Hepatocyte (in vitro differentiated cells): ENCODE results near the gene CFAP68.

Experiments used
- EZH2 ChIP-seq: fragments of 200-600 bp; sonication (generic); IDR thresholded peaks from 2 replicates; pipeline ENCODE4 v1.6.1; 2016; ENCODE audit warnings: antibody characterized with exemption, mild to moderate bottlenecking, borderline replicate concordance
- TF ChIP-seq, protein P1 (sequence below): fragments of 200-600 bp; sonication (generic); IDR thresholded peaks from 2 replicates; pipeline ENCODE4 v1.5.1; 2016; ENCODE audit warnings: antibody characterized with exemption, mild to moderate bottlenecking; ENCODE audit not compliant: poor library complexity

DNA sequence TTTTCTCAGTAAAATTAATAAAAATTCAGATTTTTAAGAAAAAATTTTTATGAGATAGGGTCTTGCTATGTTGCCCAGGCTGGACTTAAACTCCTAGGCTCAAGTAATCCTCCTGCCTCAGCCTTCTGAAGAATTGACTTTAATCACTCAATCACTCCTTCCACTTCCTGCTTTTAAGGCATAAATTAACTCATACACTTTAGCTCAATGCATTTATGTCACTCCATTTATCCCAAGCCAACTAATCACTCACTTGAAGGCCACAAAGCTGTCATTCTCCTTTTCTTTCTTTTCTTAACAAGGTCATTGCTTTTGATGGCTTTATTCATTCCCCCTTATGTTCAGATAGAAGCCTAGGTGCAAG lies 8.8 kb upstream of the CFAP68 start:
- TF ChIP-seq, protein P1, sequence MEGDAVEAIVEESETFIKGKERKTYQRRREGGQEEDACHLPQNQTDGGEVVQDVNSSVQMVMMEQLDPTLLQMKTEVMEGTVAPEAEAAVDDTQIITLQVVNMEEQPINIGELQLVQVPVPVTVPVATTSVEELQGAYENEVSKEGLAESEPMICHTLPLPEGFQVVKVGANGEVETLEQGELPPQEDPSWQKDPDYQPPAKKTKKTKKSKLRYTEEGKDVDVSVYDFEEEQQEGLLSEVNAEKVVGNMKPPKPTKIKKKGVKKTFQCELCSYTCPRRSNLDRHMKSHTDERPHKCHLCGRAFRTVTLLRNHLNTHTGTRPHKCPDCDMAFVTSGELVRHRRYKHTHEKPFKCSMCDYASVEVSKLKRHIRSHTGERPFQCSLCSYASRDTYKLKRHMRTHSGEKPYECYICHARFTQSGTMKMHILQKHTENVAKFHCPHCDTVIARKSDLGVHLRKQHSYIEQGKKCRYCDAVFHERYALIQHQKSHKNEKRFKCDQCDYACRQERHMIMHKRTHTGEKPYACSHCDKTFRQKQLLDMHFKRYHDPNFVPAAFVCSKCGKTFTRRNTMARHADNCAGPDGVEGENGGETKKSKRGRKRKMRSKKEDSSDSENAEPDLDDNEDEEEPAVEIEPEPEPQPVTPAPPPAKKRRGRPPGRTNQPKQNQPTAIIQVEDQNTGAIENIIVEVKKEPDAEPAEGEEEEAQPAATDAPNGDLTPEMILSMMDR, result no peak
- no peak for TF ChIP-seq EZH2
